ENCODE measurements around the gene GBX1.

GBX1 gene

GRCh38 chr7:151110236-151110940 lies 57.1 kb downstream of the GBX1 start:
- no peak overlapping the region for H2AFZ ChIP-seq (ENCODE audit: low read depth, low read length, severe bottlenecking)
- no peaks in the 10 kb centered on the region for H3K9me3 ChIP-seq (ENCODE audit: insufficient read depth, low read length)
- no peak overlapping the region for H3K27ac ChIP-seq (ENCODE audit: low read depth, low read length)
- H3F3A ChIP-seq (ENCODE audit: insufficient read depth): no peaks in the 10 kb centered on the region
- no peak for TF ChIP-seq CTCF (IDR thresholded peaks at IDR 0.05; ENCODE audit: insufficient read depth, low read length, poor library complexity, severe bottlenecking)
- TF ChIP-seq EZH2phosphoT487 (conservative IDR thresholded peaks at IDR 0.05; ENCODE audit: low read length): no peak
- H3K4me3 ChIP-seq (ENCODE audit: insufficient read depth, low read length, poor library complexity, severe bottlenecking): no peak overlapping the region
- H3K9me2 ChIP-seq (replicated peaks; ENCODE audit: insufficient read depth, low read length): no peaks in the 10 kb centered on the region
- no peaks in the 10 kb centered on the region for H4K20me1 ChIP-seq (ENCODE audit: low read depth, low read length)
- no peaks in the 10 kb centered on the region for H3K27me3 ChIP-seq (ENCODE audit: low read length)
- no peaks in the 10 kb centered on the region for H3K79me2 ChIP-seq (ENCODE audit: insufficient read depth, low read length)
- no peak overlapping the region for H3K9ac ChIP-seq (ENCODE audit: low read length)
- no peak overlapping the region for H3K4me2 ChIP-seq (ENCODE audit: low read depth, low read length, poor library complexity, severe bottlenecking)
- H3K36me3 ChIP-seq (ENCODE audit: low read length): no peaks in the 10 kb centered on the region

GRCh38 chr7:151109094-151110048 lies 58.1 kb downstream of the GBX1 start:
- no peaks in the 10 kb centered on the region for H3K79me2 ChIP-seq (ENCODE audit: insufficient read depth, low read length)
- no peak overlapping the region for H3K4me2 ChIP-seq (ENCODE audit: low read depth, low read length, poor library complexity, severe bottlenecking)
- H3K27ac ChIP-seq (ENCODE audit: low read depth, low read length): no peak overlapping the region
- no peaks in the 10 kb centered on the region for H3K36me3 ChIP-seq (ENCODE audit: low read length)
- no peaks in the 10 kb centered on the region for H3F3A ChIP-seq (ENCODE audit: insufficient read depth)
- H4K20me1 ChIP-seq (ENCODE audit: low read depth, low read length): no peaks in the 10 kb centered on the region
- no peak overlapping the region for H2AFZ ChIP-seq (ENCODE audit: low read depth, low read length, severe bottlenecking)
- no peaks in the 10 kb centered on the region for H3K9me3 ChIP-seq (ENCODE audit: insufficient read depth, low read length)
- no peaks in the 10 kb centered on the region for H3K27me3 ChIP-seq (ENCODE audit: low read length)
- H3K9me2 ChIP-seq (replicated peaks; ENCODE audit: insufficient read depth, low read length): no peaks in the 10 kb centered on the region
- TF ChIP-seq CTCF (IDR thresholded peaks at IDR 0.05; ENCODE audit: insufficient read depth, low read length, poor library complexity, severe bottlenecking) (no peak), EZH2phosphoT487 (conservative IDR thresholded peaks at IDR 0.05; ENCODE audit: low read length) (no peak)
- no peak overlapping the region for H3K9ac ChIP-seq (ENCODE audit: low read length)
- no peak overlapping the region for H3K4me3 ChIP-seq (ENCODE audit: insufficient read depth, low read length, poor library complexity, severe bottlenecking)

- no peaks in the 10 kb centered on the region for H3K79me2 ChIP-seq (ENCODE audit: insufficient read depth, low read length)
- no peaks in the 10 kb centered on the region for H4K20me1 ChIP-seq (ENCODE audit: low read depth, low read length)
- TF ChIP-seq EZH2phosphoT487 (conservative IDR thresholded peaks at IDR 0.05; ENCODE audit: low read length) (no peak), CTCF (IDR thresholded peaks at IDR 0.05; ENCODE audit: insufficient read depth, low read length, poor library complexity, severe bottlenecking) (no peak)
- no peak overlapping the region for H3K4me2 ChIP-seq (ENCODE audit: low read depth, low read length, poor library complexity, severe bottlenecking)
- H3K9me2 ChIP-seq (replicated peaks; ENCODE audit: insufficient read depth, low read length): no peaks in the 10 kb centered on the region
- no peaks in the 10 kb centered on the region for H3F3A ChIP-seq (ENCODE audit: insufficient read depth)
- no peaks in the 10 kb centered on the region for H3K9me3 ChIP-seq (ENCODE audit: insufficient read depth, low read length)
- H3K9ac ChIP-seq (ENCODE audit: low read length): no peak overlapping the region
- H3K27ac ChIP-seq (ENCODE audit: low read depth, low read length): no peak overlapping the region
- no peak overlapping the region for H3K4me3 ChIP-seq (ENCODE audit: insufficient read depth, low read length, poor library complexity, severe bottlenecking)
- H3K36me3 ChIP-seq (ENCODE audit: low read length): no peaks in the 10 kb centered on the region
- H3K27me3 ChIP-seq (ENCODE audit: low read length): no peaks in the 10 kb centered on the region
- no peak overlapping the region for H2AFZ ChIP-seq (ENCODE audit: low read depth, low read length, severe bottlenecking)
Observed at GRCh38 chr7:151107882-151108281, 59.6 kb downstream of the GBX1 start.

Data from SU-DHL-6 (cell line).